HUES48 (cell line): Measurements from ENCODE around the gene DHX8.

Experiments
- H3K27ac ChIP-seq: one replicate; pipeline ENCODE4 v1.7.0; 2013; ENCODE audit warnings: low read depth, low read length, inconsistent platforms
- H3K27me3 ChIP-seq: 2 replicates; pipeline ENCODE4 v1.6.1; 2013; ENCODE audit warnings: mild to moderate bottlenecking, low read length; ENCODE audit not compliant: control insufficient read depth, insufficient read depth
- H3K36me3 ChIP-seq: 2 replicates; pipeline ENCODE4 v1.6.1; 2013; ENCODE audit warnings: low read length; ENCODE audit not compliant: control insufficient read depth, insufficient read depth
- H3K4me1 ChIP-seq: 2 replicates; pipeline ENCODE4 v1.6.1; 2013; ENCODE audit warnings: mild to moderate bottlenecking, low read length; ENCODE audit not compliant: control insufficient read depth, insufficient read depth
- H3K4me3 ChIP-seq: 2 replicates; pipeline ENCODE4 v1.5.1; 2013; ENCODE audit warnings: mild to moderate bottlenecking, low read depth, low read length
- H3K9ac ChIP-seq: 2 replicates; pipeline ENCODE4 v1.6.1; 2013; ENCODE audit warnings: mild to moderate bottlenecking, low read depth, low read length, moderate library complexity
- H3K9me3 ChIP-seq: 2 replicates; pipeline ENCODE4 v1.6.1; 2013; ENCODE audit warnings: low read length; ENCODE audit not compliant: control insufficient read depth, insufficient read depth

DHX8 gene

GRCh38 chr17:43526886-43527648, 43.3 kb downstream of the DHX8 start:
- Histone ChIP-seq H3K4me3 (no peak overlapping the region), H3K27me3 (no peaks in the 10 kb centered on the region), H3K9ac (no peak overlapping the region), H3K9me3 (no peaks in the 10 kb centered on the region), H3K36me3 (peaks cover 73% of the 10 kb centered on the region), H3K27ac (no peak overlapping the region), H3K4me1 (peaks cover 39% of the 10 kb centered on the region)

DNA sequence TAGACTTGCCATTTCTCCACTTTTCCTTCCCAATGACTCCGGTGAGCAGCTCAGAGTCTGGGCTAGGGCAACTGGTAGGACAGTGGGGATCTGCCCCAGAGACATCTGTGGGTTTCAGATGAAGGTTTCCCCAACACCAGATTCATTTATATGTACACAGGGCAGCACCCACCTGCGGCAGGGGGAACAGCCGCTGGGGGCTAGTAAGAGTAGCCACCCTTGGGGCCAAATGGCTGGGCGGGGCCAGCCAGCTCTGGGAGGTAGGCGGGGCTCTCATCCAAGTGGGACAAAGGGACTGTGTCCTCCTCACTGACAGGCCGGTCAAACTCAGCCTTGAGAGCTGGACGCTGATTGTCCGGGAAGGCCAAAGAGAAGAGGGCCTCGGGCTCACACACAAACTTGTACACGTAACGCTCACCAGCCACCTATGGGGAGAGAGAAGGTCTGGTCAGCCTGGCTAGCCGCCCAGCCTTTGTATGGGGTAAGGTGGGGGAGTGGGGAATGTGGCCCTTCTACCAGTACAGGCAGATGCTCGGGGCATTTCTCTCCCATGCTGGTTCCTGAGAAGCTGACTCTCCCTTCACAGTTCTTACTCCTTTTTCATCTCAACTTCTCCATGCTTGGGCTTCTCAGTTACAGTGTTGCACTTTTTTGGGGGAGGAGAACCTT, 44.7 kb downstream of the DHX8 start:
- Histone ChIP-seq H3K27ac (no peak overlapping the region), H3K27me3 (no peaks in the 10 kb centered on the region), H3K9ac (no peak overlapping the region), H3K4me3 (no peak overlapping the region), H3K4me1 (peaks cover 39% of the 10 kb centered on the region), H3K36me3 (peaks cover 68% of the 10 kb centered on the region), H3K9me3 (no peaks in the 10 kb centered on the region)

GRCh38 chr17:43528988-43529814, 45.4 kb downstream of the DHX8 start:
- H3K27ac ChIP-seq, result no peak overlapping the region
- H3K9me3 ChIP-seq, result no peaks in the 10 kb centered on the region
- no peak overlapping the region for H3K9ac ChIP-seq
- no peaks in the 10 kb centered on the region for H3K27me3 ChIP-seq
- H3K36me3 ChIP-seq, result peaks cover 66% of the 10 kb centered on the region
- H3K4me1 ChIP-seq, result peaks cover 39% of the 10 kb centered on the region
- no peak overlapping the region for H3K4me3 ChIP-seq

DNA sequence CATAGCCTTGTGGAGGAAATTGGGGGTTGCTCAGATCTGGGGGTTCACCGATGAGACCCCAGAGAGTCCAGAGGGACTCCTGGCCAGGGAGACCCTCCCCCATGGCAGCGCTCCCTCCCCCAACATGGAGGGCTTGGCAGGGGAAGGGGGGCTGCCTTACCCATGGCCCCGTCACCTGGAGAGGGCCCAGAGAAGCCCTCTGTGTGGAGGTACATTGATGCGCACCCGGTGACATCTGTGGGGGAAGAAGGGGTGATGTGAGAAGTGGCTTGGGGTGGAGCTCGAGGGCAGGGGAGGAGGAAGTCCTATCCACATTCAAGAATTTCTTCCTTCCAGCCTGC, 46.1 kb downstream of the DHX8 start:
- Histone ChIP-seq H3K36me3 (peaks cover 60% of the 10 kb centered on the region), H3K4me3 (peak overlapping the region; percentile 51), H3K27me3 (no peaks in the 10 kb centered on the region), H3K9me3 (no peaks in the 10 kb centered on the region), H3K27ac (peak overlapping the region; percentile 92), H3K4me1 (peaks cover 39% of the 10 kb centered on the region), H3K9ac (no peak overlapping the region; the same call in 1 of the 2 replicates)

- Histone ChIP-seq H3K27me3 (no peaks in the 10 kb centered on the region), H3K27ac (peak overlapping the region; percentile 93), H3K36me3 (peaks cover 57% of the 10 kb centered on the region), H3K9me3 (no peaks in the 10 kb centered on the region), H3K9ac (peak overlapping the region; percentile 71), H3K4me3 (peak overlapping the region; percentile 51), H3K4me1 (peaks cover 34% of the 10 kb centered on the region)
Measured at GRCh38 chr17:43530288-43531081, 46.7 kb downstream of the DHX8 start.

GRCh38 chr17:43531082-43531378, 47.3 kb downstream of the DHX8 start:
- no peaks in the 10 kb centered on the region for H3K9me3 ChIP-seq
- H3K27ac ChIP-seq, result peak overlapping the region; percentile 93
- H3K36me3 ChIP-seq, result peaks cover 56% of the 10 kb centered on the region
- H3K4me1 ChIP-seq, result peaks cover 29% of the 10 kb centered on the region
- H3K27me3 ChIP-seq, result no peaks in the 10 kb centered on the region
- peak overlapping the region; percentile 25 for H3K4me3 ChIP-seq
- H3K9ac ChIP-seq, result peak overlapping the region; percentile 54

DNA sequence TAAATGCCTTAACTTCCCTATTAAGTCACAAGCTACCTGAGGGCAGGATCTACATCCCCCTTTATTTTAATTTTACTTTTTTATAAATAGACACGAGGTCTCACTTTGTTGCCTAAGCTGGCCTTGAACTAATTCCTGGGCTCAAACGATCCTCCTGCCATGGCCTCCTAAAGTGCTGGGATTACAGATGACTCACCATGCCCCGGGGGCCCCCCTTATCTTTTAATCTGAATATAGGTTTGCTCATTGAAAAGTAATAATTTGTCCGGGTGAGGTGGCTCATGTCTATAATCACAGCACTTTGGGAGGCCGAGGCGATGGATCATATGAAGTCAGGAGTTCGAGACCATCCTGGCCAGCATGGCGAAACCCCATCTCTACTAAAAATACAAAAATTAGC, 48.2 kb downstream of the DHX8 start:
- Histone ChIP-seq H3K36me3 (peaks cover 51% of the 10 kb centered on the region), H3K27me3 (no peaks in the 10 kb centered on the region), H3K9me3 (no peaks in the 10 kb centered on the region), H3K4me1 (peaks cover 34% of the 10 kb centered on the region), H3K9ac (no peak overlapping the region), H3K4me3 (no peak overlapping the region), H3K27ac (no peak overlapping the region)

DNA sequence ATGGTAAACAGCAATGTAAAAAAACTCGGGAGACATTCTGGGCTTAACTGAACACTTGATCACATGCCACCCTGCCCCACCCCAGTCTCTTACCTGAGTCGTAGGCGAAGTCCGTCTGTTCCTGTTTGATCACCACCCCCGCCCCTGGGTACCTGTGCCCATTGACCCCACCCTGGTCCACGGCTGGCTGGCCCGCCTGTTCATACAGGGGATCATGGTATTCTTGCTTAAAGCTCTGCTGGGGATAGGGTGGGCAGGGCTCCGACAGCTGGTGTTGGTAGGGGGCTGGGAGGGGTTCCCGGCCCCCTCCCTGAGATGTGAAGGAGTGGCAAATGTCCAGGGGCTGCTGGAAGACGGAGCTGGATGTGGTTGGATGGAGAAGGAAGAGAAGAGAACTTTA, 48.8 kb downstream of the DHX8 start:
- peaks cover 45% of the 10 kb centered on the region for H3K36me3 ChIP-seq
- H3K4me3 ChIP-seq, result no peak overlapping the region
- H3K27me3 ChIP-seq, result no peaks in the 10 kb centered on the region
- H3K27ac ChIP-seq, result no peak overlapping the region
- H3K9ac ChIP-seq, result no peak overlapping the region
- no peaks in the 10 kb centered on the region for H3K9me3 ChIP-seq
- H3K4me1 ChIP-seq, result peaks cover 34% of the 10 kb centered on the region

DNA sequence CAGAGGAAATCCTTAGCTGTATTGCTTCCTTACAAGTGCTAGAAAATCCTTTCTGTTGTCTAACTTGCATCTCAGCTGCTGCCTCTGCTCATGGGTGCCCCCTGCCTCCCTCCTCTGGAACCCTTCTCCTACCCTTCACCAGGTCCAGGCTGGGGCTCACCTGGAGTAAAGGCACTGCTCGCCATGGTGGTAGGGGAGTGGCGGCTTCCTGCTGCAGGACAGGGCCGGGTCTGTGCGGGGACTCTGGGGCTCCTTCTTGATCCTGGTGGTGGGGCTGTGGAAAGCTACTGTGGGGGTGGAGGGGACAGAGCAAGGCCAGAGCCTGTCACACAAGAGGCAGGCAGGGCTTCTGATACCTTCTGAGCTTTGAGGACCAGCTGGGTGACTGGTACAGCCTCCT, 49.9 kb downstream of the DHX8 start:
- Histone ChIP-seq H3K27ac (no peak overlapping the region), H3K36me3 (peaks cover 35% of the 10 kb centered on the region), H3K4me3 (no peak overlapping the region), H3K9ac (no peak overlapping the region), H3K27me3 (no peaks in the 10 kb centered on the region), H3K4me1 (peaks cover 34% of the 10 kb centered on the region), H3K9me3 (no peaks in the 10 kb centered on the region)

- H3K27ac ChIP-seq, result no peak overlapping the region
- no peak overlapping the region for H3K4me3 ChIP-seq
- H3K27me3 ChIP-seq, result no peaks in the 10 kb centered on the region
- no peak overlapping the region for H3K9ac ChIP-seq
- no peaks in the 10 kb centered on the region for H3K9me3 ChIP-seq
- peaks cover 26% of the 10 kb centered on the region for H3K4me1 ChIP-seq
- H3K36me3 ChIP-seq, result peaks cover 23% of the 10 kb centered on the region
Measured at GRCh38 chr17:43534909-43535308, 51.1 kb downstream of the DHX8 start.
